Right kidney (tissue), 1 donor: ENCODE measurements around the gene HOXD10.
A peak's percentile ranks its signal among the peaks of the same experiment; 100 is the strongest.

Experiments used
- DNase-seq: peaks from one replicate; pipeline ENCODE4 v3.0.0-alpha.2; 2016

HOXD10 gene

DNA sequence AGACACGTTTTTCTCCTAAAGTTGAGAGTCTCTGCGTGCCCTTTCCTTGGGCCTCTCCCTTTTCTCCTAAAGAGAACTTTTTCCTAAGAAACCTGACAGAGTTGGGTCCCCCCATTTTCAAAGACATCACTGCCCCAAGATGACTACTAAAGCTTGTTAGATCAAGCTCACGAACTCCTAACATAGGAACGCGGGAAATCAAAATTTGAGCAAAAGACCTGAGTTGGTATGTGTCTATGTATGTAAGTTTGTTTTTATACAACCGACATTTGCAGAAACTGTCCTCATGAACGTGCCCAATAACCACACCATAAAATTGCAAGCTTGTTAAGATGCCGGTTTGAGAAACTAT, 22.7 kb upstream of the HOXD10 start:
- DNase-seq = no peak

- DNase-seq = no peak
Measured at GRCh38 chr2:176094349-176094748, 22.2 kb upstream of the HOXD10 start.

GRCh38 chr2:176095421-176095820, 21.2 kb upstream of the HOXD10 start:
- no peak for DNase-seq

DNA sequence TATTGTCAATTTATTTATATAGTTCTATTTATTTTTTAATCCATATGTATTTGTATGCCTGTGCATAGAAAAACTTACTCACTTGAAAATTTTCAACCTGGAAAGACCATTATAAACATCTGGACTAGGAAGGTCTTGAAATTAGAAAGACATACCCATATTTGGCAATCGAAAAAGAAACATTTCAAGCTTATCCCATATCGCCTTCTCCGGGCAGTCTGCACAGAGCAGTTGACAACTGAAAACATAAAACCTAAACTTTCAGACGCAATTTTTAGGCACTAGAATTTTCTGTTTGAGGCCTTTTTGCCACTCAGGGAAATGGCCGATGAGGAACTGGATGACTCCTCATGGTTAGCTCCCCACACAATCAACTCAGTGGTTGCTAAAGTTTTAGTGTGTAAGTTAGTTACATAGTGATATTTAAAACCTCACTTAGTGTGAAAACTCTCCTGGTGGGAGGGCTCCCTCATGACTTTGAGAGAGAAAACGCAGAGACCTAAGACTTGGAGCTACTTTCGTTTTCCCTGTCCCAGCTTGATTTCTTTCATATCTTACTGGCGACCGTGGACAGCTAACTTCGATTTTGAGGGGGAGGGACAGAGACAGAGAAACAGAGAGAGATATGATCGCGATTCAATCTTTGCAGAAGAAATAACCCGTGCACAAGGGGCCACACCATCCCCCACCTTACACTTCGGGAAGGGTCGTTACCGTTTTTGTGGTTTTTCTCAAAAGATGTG, 20.2 kb upstream of the HOXD10 start:
- peak; percentile 80 for DNase-seq

GRCh38 chr2:176096986-176097819, 19.4 kb upstream of the HOXD10 start:
- peak; percentile 87 for DNase-seq

GRCh38 chr2:176097820-176098365, 18.7 kb upstream of the HOXD10 start:
- no peak for DNase-seq

GRCh38 chr2:176098366-176099158, 18.0 kb upstream of the HOXD10 start:
- peak; percentile 79 for DNase-seq

DNA sequence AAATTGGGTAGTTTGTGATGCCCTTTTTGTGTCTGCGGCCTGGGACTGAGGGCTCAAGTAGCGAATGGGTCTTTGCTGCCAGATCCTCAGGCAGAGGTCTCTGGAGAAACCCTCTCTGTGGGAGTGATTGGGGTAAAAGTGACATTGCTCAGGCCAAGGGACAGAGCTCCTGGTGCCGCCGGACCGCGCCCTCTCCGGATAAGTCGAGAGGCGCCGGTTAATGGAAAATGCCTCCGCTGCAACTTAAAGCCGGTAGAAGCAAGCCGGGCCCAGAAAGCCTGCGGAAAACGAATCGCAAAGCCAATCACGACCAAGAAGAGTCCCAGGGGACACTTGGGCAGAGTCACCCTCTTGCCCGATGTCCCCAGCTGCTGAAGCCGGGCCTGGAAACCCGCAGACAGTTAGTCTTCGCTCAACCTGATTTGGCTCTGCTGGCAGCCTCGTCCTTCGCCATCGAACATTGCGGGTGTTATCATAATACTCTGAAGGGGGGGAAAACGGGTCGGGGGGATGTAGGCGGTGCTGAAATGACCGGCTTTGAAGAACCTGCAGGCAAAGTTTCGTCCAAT, 17.3 kb upstream of the HOXD10 start:
- DNase-seq = no peak

DNA sequence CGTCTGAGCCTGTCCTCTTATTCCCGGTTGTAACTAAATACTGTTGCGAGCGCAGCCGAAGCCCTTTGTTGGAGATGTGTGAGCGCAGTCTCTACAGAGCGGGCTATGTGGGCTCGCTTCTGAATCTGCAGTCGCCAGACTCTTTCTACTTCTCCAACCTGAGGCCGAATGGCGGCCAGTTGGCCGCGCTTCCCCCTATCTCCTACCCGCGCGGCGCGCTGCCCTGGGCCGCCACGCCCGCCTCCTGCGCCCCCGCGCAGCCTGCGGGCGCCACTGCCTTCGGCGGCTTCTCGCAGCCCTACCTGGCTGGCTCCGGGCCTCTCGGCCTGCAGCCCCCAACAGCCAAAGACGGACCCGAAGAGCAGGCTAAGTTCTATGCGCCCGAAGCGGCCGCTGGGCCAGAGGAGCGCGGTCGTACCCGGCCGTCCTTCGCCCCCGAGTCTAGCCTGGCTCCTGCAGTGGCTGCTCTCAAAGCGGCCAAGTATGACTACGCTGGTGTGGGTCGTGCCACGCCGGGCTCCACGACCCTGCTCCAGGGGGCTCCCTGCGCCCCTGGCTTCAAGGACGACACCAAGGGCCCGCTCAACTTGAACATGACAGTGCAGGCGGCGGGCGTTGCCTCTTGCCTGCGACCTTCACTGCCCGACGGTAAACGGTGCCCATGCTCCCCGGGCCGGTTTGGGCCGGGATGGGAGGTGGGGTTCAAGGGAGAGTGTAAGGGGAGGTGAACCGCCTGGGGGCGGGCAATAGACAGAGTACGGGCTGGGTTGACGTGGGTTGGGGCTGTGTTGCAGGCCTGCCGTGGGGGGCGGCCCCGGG, 16.6 kb upstream of the HOXD10 start, which contains the start of gene HOXD12:
HOXD12 (plus strand) TSS at position 68 of the 819 bp plus-strand sequence; CDS start at position 75, 7 bp downstream.
- DNase-seq = peak; percentile 84

DNA sequence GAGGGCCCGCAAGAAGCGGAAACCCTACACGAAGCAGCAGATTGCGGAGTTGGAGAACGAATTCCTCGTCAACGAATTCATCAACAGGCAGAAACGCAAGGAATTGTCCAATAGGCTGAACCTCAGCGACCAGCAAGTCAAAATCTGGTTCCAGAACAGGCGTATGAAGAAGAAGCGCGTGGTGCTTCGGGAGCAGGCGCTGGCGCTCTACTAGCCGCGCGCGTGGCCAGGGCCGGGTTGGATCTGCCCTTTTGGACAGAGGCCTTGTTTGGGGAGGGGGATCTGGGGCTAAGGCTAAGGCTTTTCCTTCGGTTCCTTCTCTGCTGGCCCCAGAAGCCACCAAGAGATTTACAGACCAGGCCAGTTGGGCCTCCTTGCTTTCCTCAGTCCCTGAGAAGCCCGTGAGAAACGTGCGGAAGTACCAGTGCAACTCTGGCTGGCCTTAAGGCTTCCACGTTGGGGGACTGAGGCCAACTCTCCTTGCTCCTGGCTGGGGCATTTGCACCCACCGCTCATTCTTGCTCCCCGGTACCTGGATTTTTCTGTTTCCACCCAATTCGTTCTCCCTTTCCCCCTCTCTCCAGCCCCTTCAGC, 15.9 kb upstream of the HOXD10 start:
- DNase-seq = no peak

GRCh38 chr2:176101216-176101830, 15.3 kb upstream of the HOXD10 start:
- DNase-seq = no peak

DNA sequence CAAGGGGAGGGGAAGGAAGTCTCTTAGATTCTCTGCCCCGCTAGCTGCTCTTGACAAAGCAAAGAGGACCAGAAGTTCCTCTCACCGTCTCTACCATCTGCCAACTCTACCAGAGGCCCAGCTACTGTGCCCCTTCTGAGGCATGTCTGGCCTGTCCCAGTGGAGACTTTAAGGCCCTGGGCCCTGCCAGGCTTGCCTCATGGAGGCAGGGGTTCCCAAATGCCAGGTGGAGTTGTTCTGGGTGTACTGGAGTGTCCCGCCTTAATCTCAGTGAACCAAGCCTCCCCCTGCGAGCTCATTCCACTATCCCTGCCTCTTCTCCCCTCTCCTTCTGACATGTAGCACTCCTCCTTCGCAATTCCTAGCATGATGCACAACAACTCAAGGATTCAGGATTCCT, 14.7 kb upstream of the HOXD10 start:
- DNase-seq = no peak

DNA sequence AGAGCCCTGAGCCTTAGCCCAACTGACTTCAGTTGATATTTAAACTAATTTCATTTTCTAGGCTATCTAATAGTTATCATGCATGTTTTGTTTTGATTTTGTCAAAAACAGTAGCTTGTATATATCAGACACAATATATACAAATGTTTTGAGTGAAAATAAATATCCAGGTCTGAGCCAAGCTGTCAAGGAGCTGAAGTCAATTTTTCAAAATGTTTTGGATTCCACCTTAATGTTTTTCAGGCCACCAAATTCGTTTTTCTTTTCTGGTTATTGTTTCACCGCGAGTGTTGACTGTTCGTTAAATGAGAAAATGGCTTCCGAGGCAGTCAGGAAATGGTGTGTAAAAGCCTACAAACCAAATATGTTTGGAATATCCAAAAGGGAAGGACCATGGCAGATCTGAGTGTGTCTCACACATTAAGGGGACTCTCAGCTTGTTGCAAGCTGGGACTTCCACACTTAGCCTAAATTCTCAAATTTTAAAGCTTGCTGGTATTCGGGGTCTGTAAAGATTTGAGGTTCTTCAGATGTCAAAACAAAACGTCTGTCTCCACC, 14.2 kb upstream of the HOXD10 start:
- no peak for DNase-seq

GRCh38 chr2:176103194-176103593, 13.4 kb upstream of the HOXD10 start:
- no peak for DNase-seq

DNA sequence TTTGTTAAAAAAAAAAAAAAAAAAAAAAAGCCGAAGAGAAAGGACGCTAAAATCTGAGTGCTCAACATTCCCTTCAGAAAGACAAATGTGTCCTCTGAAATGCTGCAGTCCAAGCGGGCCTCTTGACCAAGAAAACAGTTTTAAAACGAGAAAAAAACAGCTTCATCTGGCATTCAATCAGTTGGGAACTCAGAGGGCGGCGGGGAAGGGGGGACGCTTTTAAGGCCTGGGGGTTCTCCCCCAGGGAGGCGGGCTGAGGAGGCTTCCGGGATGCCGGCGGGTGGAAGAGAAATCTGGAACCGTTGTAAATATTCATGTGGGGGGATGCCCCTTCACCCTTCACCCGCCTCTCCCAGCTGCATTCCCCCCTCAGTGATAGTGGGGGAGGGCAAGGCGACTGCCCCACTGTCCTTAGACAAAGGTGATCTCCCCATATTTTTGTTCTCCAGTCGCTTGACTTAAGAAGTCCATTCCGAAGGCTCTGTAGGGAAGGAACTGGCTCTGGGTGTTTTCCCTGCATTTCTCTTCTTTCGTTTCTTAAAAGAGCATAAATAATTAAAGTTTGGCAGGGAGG, 12.7 kb upstream of the HOXD10 start:
- no peak for DNase-seq

- peak; percentile 92 for DNase-seq
Measured at GRCh38 chr2:176104316-176105077, 12.1 kb upstream of the HOXD10 start.

DNA sequence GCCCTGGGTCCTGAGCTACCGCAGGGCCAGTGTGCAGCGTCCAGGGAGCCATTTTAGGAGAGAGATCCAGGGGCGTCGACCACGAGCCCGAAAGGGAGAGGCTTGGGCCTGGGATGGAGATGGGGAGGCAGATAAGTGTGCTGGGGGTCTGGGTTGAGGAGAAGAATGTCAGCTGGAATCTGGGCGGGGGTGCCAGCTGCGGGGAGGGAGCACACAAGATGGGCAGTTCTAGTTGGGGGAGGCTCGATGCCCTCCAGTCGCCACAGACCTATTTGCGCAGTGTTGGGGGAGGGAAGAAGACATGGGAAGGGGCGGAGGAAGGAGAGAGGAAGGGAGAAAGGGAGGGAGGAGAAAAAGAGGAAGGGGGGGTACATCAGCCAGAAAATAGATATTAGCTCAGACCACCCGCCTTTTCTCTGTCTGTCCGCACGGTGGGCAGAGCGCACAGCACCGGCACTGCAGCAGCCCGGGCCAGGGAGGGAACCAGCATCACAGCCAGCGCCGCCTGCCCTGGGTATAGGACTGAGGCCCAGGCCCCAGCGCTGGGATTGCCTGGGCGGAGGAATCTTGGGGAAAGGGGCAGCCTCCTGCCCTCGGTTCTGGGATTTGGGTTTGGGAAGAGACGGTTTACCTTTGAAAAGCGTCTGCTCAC, 11.4 kb upstream of the HOXD10 start:
- no peak for DNase-seq
